ENCODE measurements around the gene IL31.

DNA sequence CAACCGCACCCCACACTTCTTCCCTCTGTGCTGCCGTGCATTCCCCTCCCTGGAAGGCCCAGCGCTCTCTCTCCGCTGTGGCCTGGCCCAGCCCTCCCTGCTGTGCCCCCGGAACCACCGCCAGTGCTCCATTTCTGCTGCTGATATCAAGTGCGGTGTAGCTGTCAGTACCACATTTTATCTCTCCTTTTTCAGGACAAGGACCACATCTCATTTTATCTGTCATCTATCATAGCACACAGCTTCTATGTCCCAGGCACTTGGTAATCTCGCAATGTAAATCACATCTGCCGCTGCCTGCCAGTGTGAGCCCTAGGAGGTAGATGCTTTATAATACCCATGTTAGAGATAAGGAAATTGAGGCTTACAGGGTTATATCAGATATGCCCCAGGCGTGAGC lies 18.3 kb downstream of the IL31 start:
- TF ChIP-seq POLR2A (IDR thresholded peaks at IDR 0.05; ENCODE audit: low read depth, low read length), result no peak
- no peak for TF ChIP-seq MYC (IDR thresholded peaks at IDR 0.05; ENCODE audit: low read depth, low read length)
- no peak for TF ChIP-seq POLR2AphosphoS5 (IDR thresholded peaks at IDR 0.05; ENCODE audit: insufficient read depth, low read depth, low read length)

Data from endothelial cell of umbilical vein (primary cell).